DND-41 (cell line): ENCODE results near the gene PSMG3.

ENCODE experiments used
- ATAC-seq: fragments of 200-7000 bp; cut with Tn5 transposase; 3 replicates; pipeline ENCODE4 v1.9.1; 2021; ENCODE audit warnings: low read depth; ENCODE audit not compliant: insufficient read depth
- DNase-seq: peaks from one replicate; pipeline ENCODE4 v3.0.0-alpha.2; 2020
- H2AFZ ChIP-seq: 2 replicates; pipeline ENCODE4 v1.6.0; 2012; ENCODE audit warnings: low read depth, low read length
- H3K27ac ChIP-seq: 2 replicates; pipeline ENCODE4 v1.5.1; 2012; ENCODE audit warnings: low read length, inconsistent platforms
- H3K27me3 ChIP-seq: fragments of 200-600 bp; sonication (generic); 2 replicates; pipeline ENCODE4 v1.6.0; 2012; ENCODE audit warnings: low read length, mild to moderate bottlenecking, inconsistent platforms; ENCODE audit not compliant: insufficient read depth, poor library complexity
- H3K36me3 ChIP-seq: 2 replicates; pipeline ENCODE4 v1.5.1; 2012; ENCODE audit warnings: low read length, inconsistent platforms; ENCODE audit not compliant: insufficient read depth
- H3K4me1 ChIP-seq: 2 replicates; pipeline ENCODE4 v1.5.1; 2012; ENCODE audit warnings: mild to moderate bottlenecking, low read length; ENCODE audit not compliant: insufficient read depth
- H3K4me2 ChIP-seq: 2 replicates; pipeline ENCODE4 v1.6.0; 2012; ENCODE audit warnings: mild to moderate bottlenecking, moderate library complexity, low read length, inconsistent platforms; ENCODE audit not compliant: insufficient read depth
- H3K4me3 ChIP-seq, 2 experiments: fragments of 200-600 bp in 1 of 2; shearing (Covaris generic) in 1 of 2; 2 replicates each; pipeline ENCODE4 v1.5.1; 2012 to 2016; ENCODE audit warnings: inconsistent platforms in 2 of 2, low read length in 2 of 2, mild to moderate bottlenecking in 2 of 2, low read depth in 1 of 2, moderate library complexity in 1 of 2
- H3K79me2 ChIP-seq: 2 replicates; pipeline ENCODE4 v1.6.0; 2012; ENCODE audit warnings: low read length, inconsistent platforms; ENCODE audit not compliant: insufficient read depth
- H3K9ac ChIP-seq: 2 replicates; pipeline ENCODE4 v1.6.0; 2012; ENCODE audit warnings: low read depth, mild to moderate bottlenecking, inconsistent platforms, low read length, moderate library complexity
- H3K9me3 ChIP-seq: 2 replicates; pipeline ENCODE4 v1.5.1; 2012; ENCODE audit warnings: low read length, moderate library complexity, mild to moderate bottlenecking, inconsistent platforms; ENCODE audit not compliant: insufficient read depth, severe bottlenecking
- H4K20me1 ChIP-seq: 2 replicates; pipeline ENCODE4 v1.6.0; 2012; ENCODE audit warnings: low read length; ENCODE audit not compliant: insufficient read depth
- CTCF ChIP-seq: IDR thresholded peaks from 2 replicates; pipeline ENCODE4 v1.5.1; 2012; ENCODE audit warnings: borderline replicate concordance, low read length, moderate library complexity, mild to moderate bottlenecking; ENCODE audit not compliant: poor library complexity, severe bottlenecking; ENCODE audit errors: extremely low read depth
- EZH2 ChIP-seq: IDR thresholded peaks from 3 replicates; pipeline ENCODE4 v1.6.1; 2012; ENCODE audit warnings: borderline replicate concordance, low read depth, mild to moderate bottlenecking, moderate library complexity, low read length, inconsistent platforms; ENCODE audit not compliant: severe bottlenecking

PSMG3 gene

GRCh38 chr7:1550005-1550845 is 19.6 kb downstream of the PSMG3 start:
- no peak overlapping the region for H3K27ac ChIP-seq
- no peaks in the 10 kb centered on the region for H3K79me2 ChIP-seq
- no peak overlapping the region for H2AFZ ChIP-seq
- ATAC-seq (no peak), DNase-seq (no peak)
- H3K9me3 ChIP-seq, result no peaks in the 10 kb centered on the region
- H3K36me3 ChIP-seq, result no peaks in the 10 kb centered on the region
- H3K4me3 ChIP-seq, result no peak overlapping the region
- no peaks in the 10 kb centered on the region for H3K4me1 ChIP-seq
- no peaks in the 10 kb centered on the region for H4K20me1 ChIP-seq
- H3K9ac ChIP-seq, result no peak overlapping the region
- TF ChIP-seq EZH2 (no peak), CTCF (no peak)
- no peaks in the 10 kb centered on the region for H3K27me3 ChIP-seq
- no peak overlapping the region for H3K4me2 ChIP-seq

GRCh38 chr7:1549357-1550004 is 20.4 kb downstream of the PSMG3 start:
- no peak overlapping the region for H3K9ac ChIP-seq
- no peaks in the 10 kb centered on the region for H3K9me3 ChIP-seq
- ATAC-seq, result no peak
- H3K4me3 ChIP-seq, result no peak overlapping the region
- H3K27me3 ChIP-seq, result no peaks in the 10 kb centered on the region
- TF ChIP-seq EZH2, result no peak
- TF ChIP-seq CTCF, result no peak
- no peak overlapping the region for H3K27ac ChIP-seq
- H2AFZ ChIP-seq, result no peak overlapping the region
- H3K79me2 ChIP-seq, result no peaks in the 10 kb centered on the region
- no peak for DNase-seq
- H3K36me3 ChIP-seq, result no peaks in the 10 kb centered on the region
- no peak overlapping the region for H3K4me2 ChIP-seq
- no peaks in the 10 kb centered on the region; the same call in 1 of the 2 replicates for H4K20me1 ChIP-seq
- no peaks in the 10 kb centered on the region for H3K4me1 ChIP-seq

GRCh38 chr7:1548944-1549343 is 20.9 kb downstream of the PSMG3 start:
- TF ChIP-seq EZH2 (no peak), CTCF (no peak)
- H3K4me3 ChIP-seq, result no peak overlapping the region
- no peaks in the 10 kb centered on the region for H3K27me3 ChIP-seq
- H3K9me3 ChIP-seq, result no peaks in the 10 kb centered on the region
- no peaks in the 10 kb centered on the region for H3K4me1 ChIP-seq
- H3K4me2 ChIP-seq, result no peak overlapping the region
- H3K27ac ChIP-seq, result no peak overlapping the region
- ATAC-seq, result no peak
- no peak overlapping the region for H2AFZ ChIP-seq
- no peak for DNase-seq
- peaks cover under 1% of the 10 kb centered on the region; the same call in 1 of the 2 replicates for H3K36me3 ChIP-seq
- H3K79me2 ChIP-seq, result no peaks in the 10 kb centered on the region
- H3K9ac ChIP-seq, result no peak overlapping the region
- no peaks in the 10 kb centered on the region; the same call in 1 of the 2 replicates for H4K20me1 ChIP-seq
